GM21529 (cell line): ENCODE data around the gene TRAK1.

Experiments used
- ATAC-seq: cut with Tn5 transposase; IDR thresholded peaks from one replicate; pipeline ENCODE4 v1.9.1; 2021; ENCODE audit not compliant: unreplicated experiment

TRAK1 gene

GRCh38 chr3:42194943-42195510, 103.9 kb downstream of the TRAK1 start:
- peak; percentile 19 for ATAC-seq

DNA sequence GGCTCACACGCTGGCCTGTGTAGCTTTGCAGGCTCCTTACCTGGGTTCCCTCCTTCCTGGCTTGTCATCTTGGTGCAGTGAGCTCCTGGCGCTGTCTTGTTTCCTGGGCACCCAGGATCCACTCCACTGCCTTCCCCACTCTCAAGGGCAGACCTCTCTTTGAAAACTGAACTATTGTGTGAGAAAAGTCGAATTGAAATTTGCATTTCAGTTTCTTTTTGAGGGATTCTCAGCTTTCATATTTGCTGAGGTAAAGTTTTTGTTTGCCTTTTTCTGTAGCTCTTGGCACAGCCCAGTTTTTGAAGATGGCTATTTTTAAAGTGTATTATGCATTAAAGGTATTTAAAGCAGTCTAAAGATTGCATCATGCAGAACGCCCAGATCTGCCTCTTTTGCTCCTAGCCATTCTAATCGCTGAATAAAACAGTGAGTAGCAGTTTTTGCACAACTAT, 104.7 kb downstream of the TRAK1 start:
- peak; percentile 70 for ATAC-seq

- no peak for ATAC-seq
Observed at GRCh38 chr3:42198709-42199108, 107.6 kb downstream of the TRAK1 start.

DNA sequence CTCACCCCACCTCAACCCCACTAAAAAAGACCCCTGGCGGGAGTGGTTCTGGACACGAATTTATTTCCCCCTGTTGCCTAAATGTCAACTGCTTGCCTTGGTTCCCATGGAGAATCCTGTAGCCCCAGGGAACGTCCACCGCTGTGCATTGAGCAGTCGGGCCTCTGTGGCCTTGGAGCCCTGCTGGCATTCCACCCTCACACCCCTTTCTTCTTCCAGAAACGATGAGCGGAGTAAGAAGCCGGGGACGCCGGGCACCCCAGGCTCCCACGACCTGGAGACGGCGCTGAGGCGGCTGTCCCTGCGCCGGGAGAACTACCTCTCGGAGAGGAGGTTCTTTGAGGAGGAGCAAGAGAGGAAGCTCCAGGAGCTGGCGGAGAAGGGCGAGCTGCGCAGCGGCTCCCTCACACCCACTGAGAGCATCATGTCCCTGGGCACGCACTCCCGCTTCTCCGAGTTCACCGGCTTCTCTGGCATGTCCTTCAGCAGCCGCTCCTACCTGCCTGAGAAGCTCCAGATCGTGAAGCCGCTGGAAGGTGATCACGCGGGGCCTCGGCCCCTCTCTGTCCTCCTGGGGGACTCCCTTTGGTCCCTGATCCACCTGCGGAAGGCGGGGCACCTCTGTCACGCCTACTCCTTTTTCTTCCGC, 111.2 kb downstream of the TRAK1 start:
- ATAC-seq, result no peak

- ATAC-seq, result no peak
Observed at GRCh38 chr3:42204867-42205599, 113.9 kb downstream of the TRAK1 start.

DNA sequence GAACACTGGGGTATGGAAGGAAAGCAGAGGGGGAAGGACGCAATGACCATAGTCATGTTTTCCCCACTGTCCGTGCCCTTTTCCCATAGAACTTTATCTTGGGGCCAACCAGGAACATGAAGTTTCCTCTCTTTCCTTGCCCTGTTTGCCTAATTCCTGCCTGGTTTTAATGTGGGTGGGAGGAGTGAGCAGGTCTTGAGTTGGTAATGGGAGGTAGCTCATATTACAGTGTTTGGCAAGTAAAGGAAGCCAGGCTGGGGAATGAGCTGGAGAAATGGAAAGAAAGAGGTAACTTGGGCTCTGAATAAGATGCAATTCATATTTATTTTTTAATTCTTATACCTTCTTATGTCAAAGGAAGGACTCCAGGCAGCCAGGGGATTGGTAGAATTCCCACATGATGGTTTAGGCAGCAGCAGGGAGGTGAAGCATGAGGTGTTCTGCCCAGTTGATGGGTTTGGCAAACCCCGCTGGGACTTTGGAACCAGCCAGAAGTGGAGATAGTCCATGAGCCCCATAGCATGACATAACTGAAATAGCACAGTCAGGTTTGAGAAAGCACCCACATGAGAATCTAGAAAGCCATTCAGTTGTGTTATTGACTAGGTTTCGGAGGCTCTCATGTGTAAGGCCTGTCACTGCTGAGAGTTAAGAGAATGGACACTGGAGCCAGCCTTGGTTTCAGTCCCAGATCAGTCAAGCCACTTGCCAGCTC, 114.8 kb downstream of the TRAK1 start:
- ATAC-seq, result peak; percentile 81

GRCh38 chr3:42209917-42210316, 118.8 kb downstream of the TRAK1 start:
- ATAC-seq, result no peak

DNA sequence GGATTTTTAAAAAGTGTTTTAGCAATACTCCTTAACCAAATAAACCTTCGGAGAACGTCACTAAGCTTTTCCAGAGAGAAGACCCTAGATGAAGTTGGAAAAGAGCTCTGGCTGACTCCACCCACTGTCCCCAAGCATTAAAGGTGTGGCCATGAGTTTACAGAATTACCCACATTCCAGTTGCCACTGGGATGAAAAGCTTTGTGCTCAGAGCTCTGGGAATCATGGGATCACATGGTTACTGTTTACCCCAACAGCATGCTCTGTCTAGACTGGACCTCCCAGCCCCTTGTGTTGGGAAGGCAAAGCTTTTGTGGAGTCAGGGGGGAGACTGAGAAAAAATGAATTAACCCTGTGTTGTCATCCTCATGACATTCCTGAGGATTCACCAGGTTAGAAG, 119.6 kb downstream of the TRAK1 start:
- no peak for ATAC-seq

- ATAC-seq, result no peak
Observed at GRCh38 chr3:42213417-42213816, 122.3 kb downstream of the TRAK1 start.

- ATAC-seq, result peak; percentile 20
Observed at GRCh38 chr3:42214064-42214463, 122.9 kb downstream of the TRAK1 start.

DNA sequence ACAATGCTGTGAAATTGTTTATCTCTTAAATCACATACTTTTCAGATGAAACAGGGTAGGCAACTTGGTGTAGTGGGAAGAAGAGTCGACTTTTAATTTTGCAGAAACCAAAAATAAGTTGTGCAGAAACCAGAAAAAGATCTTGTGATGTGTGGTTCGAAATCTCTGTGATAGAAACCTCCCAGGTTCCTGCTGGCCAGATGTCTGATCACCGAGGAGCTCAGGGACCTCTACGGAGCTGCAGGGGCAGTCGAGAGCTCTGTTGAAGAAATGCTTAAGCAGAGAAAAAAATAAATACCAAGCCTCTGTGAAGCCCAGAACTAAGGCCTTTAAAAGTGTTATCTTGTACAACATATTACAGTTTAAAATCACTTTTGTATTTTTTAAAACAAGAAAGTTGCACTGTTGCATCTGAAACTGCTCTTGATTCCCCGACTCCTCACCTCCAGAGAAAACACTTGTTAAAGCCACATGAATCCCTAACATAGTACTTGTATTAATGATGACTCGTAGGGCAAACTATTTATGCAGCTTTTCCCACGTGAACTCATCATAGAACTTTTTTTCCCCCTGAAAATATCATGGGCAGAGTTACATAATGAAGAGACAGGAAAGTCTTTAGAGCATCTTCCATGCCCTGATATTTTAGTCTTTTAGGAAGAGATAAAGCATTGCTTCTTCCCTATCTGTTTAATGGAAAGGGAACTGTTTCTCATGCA, 123.6 kb downstream of the TRAK1 start:
- ATAC-seq, result peak; percentile 44

DNA sequence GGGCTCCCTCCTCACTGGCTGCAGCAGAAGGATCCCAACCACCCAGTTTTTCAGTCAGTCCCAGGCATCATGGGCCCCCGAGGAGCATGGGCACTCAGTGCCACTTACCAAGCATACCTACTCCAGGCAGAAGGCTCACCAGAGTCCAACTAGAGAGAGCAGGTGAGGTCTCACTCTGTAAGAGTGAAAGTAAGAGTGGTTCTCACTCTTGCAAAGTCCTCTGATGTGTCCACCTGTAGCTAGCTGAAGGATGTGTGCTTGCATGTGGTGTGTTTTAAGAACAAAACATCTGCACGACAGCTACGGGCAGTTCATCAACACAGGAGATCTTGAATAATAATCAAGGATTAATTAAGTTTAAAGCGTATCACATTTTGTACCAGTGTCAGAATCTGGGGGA, 125.1 kb downstream of the TRAK1 start:
- ATAC-seq, result peak; percentile 77

- no peak for ATAC-seq
Observed at GRCh38 chr3:42216931-42217333, 125.8 kb downstream of the TRAK1 start.

DNA sequence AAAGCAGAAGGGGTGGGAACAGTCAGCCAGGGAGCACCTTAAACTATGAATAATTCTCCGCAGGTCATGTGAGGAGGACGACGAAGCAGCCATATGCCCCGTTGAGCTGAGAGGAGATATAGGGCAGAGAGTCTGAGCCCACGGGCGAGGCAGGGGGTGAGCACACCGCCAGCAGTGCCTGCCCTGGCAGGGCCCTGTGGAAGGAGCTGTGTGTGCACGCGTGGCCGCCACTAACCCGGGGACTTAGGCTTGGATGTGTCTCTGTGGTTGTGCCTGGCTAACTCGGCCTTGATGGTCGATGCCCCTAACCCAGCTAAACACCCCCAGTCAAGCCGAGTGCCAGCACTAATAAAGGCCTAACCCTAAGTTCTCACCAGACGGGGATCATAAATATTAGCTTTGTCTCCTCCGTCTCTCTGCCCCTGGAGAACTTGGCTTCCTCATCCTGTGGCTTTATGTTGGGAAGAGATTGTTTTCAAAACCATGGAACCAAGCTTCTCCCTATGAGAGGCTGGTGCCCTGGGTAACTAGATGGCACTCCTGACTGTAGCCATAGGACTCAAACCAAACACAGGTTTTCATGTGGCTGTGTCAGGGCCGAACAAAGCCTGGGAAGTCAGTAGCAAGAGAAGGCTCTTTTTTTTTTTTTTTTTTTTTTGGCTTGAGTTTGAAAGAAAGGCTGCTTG, 129.4 kb downstream of the TRAK1 start:
- no peak for ATAC-seq

DNA sequence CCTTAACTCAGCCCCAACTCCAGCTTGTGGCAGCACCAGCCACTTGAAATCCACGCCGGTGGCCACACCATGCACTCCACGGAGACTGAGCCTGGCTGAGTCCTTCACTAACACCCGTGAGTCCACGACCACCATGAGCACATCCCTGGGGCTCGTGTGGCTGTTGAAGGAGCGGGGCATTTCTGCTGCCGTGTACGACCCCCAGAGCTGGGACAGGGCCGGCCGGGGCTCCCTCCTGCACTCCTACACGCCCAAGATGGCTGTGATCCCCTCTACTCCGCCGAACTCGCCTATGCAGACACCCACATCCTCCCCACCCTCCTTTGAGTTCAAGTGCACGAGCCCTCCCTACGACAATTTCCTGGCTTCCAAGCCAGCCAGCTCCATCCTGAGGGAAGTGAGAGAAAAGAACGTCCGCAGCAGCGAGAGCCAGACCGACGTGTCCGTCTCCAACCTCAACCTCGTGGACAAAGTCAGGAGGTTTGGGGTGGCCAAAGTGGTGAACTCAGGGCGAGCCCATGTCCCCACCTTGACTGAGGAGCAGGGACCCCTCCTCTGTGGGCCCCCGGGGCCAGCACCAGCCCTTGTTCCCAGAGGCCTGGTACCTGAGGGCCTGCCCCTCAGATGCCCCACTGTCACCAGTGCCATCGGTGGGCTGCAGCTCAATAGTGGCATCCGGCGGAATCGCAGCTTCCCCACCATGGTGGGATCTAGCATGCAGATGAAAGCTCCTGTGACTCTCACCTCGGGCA, 132.0 kb downstream of the TRAK1 start:
- no peak for ATAC-seq

GRCh38 chr3:42224178-42224577, 133.0 kb downstream of the TRAK1 start:
- no peak for ATAC-seq

- ATAC-seq, result no peak
Observed at GRCh38 chr3:42224658-42225421, 133.7 kb downstream of the TRAK1 start.

DNA sequence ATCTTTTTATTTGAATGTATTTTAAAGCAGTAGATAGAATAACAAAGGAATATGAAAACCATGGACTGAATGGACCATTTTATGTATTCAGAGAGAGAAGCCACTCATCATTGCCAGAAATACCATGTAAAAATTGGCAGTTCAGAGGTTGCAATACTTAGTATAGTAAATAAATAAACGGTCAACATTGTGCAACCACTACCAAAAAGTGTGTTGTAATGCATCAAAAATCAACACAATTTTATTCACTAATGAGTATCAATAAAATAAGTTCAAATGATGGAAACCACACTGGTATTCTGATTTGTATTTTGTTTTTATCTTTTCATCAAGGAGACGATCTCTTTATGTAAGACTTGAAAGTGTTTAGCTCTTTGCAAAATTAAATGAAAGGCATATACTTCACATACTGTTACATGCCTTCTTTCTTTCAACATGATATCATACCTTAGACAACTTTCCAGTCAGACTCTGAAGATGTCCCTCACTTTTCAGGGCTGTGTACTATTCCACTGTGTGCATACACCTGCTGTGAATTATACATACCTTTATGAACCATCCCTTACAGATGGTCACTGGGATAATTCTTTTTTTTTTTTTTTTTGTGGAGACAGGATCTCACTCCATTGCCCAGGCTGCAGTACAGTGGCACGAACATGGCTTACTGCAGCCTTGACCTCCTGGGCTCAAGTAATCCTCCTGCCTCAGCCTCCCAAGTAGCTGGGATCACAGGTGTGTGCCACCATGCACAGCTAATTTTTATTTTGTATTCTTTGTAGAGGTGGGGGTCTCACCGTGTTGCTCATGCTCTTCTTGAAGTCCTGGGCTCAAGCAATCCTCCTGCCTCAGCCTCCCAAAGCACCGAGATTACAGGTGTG, 134.6 kb downstream of the TRAK1 start:
- no peak for ATAC-seq
